Transverse colon (tissue), 4 donors: Measurements from ENCODE around the gene SLC50A1. TPM values are rescaled to one million over a fixed set of nuclear protein-coding genes. Genes with fewer than 3 reads are reported as not detected.
A peak's percentile ranks its signal among the peaks of the same experiment; 100 is the strongest.

Source experiments
- DNase-seq: peaks from one replicate; pipeline ENCODE4 v3.0.0-alpha.2; 2019
- H3K27ac ChIP-seq, 4 donors: fragments of 200-600 bp; sonication (generic); 2 replicates each; pipeline ENCODE4 v1.5.1; 2016 to 2018; ENCODE audit warnings: inconsistent platforms in 4 of 4
- H3K27me3 ChIP-seq: fragments of 200-600 bp; sonication (generic); 2 replicates; pipeline ENCODE4 v1.5.1; 2017; ENCODE audit warnings: inconsistent platforms
- H3K36me3 ChIP-seq, 4 donors: fragments of 200-600 bp; sonication (generic); 2 replicates each; pipeline ENCODE4 v1.5.1; 2017 to 2019; ENCODE audit warnings: inconsistent platforms in 4 of 4
- H3K4me1 ChIP-seq, 4 donors: fragments of 200-600 bp; sonication (generic); 2 replicates each; pipeline ENCODE4 v1.5.1; 2017 to 2020; ENCODE audit warnings: inconsistent platforms in 4 of 4
- H3K4me3 ChIP-seq, 4 donors: fragments of 200-600 bp; sonication (generic); 1 replicate in 1 of 4; 2 replicates in 3 of 4; pipeline versions ENCODE4 v1.5.1 to v1.6.1; 2017 to 2019; ENCODE audit warnings: inconsistent platforms in 4 of 4
- H3K9me3 ChIP-seq, 2 donors: fragments of 200-600 bp; sonication (generic); 2 replicates each; pipeline ENCODE4 v1.5.1; 2017 to 2019; ENCODE audit warnings: inconsistent platforms in 2 of 2
- CTCF ChIP-seq, 5 experiments: fragments of 200-600 bp in 3 of 5; fragments of 450-650 bp in 2 of 5; sonication (generic) in 3 of 5; IDR thresholded peaks; 1 replicate in 2 of 5; 2 replicates in 3 of 5; pipeline ENCODE4 v1.5.1; 2016 to 2017; ENCODE audit warnings: antibody characterized with exemption in 5 of 5, inconsistent platforms in 3 of 5, mild to moderate bottlenecking in 2 of 5, moderate library complexity in 1 of 5
- EP300 ChIP-seq: sonication (generic); formaldehyde crosslinking; IDR thresholded peaks from one replicate; pipeline ENCODE4 v1.6.1; 2017; ENCODE audit warnings: antibody characterized with exemption, low read depth
- POLR2A ChIP-seq: fragments of 450-650 bp; IDR thresholded peaks from one replicate; pipeline ENCODE4 v1.6.1; 2016; ENCODE audit warnings: antibody characterized with exemption, mild to moderate bottlenecking, moderate library complexity
- POLR2AphosphoS5 ChIP-seq, 3 donors: sonication (generic); formaldehyde crosslinking; IDR thresholded peaks; one replicate each; pipeline ENCODE4 v1.6.1; 2016; ENCODE audit warnings: antibody characterized with exemption in 3 of 3
- WGBS, 2 donors: methylation state at CpG; one replicate each; pipeline ENCODE4 v1.1.5; 2018; ENCODE audit warnings: low coverage in 1 of 2; 5-methylcytosine and 5-hydroxymethylcytosine counted together
- in situ Hi-C, 4 donors: fragments of 200-750 bp; cut with MboI; loops; one replicate each; pipeline versions ENCODE4 v1.15.0 to v1.15.1; 2017; ENCODE audit warnings: low sequenced_read_pairs in 3 of 4, low pct_ligation_motif_present in 1 of 4, low pct_unique_long_range_greater_than_20kb in 1 of 4
- intact Hi-C: fragments of 100-400 bp; cut with DNase I; formaldehyde crosslinking; loops from one replicate; pipeline ENCODE4 v1.15.1; 2023; ENCODE audit warnings: low total_unique reads
- total RNA-seq, 4 donors: library from RNA; depleted of rRNA; stranded (reverse); fragments of >200 nt; gene quantifications; one replicate each; pipeline ENCODE4 v1.1.0, GENCODE V29; 2016

Gene SLC50A1
- total RNA-seq, 4 donors from 2014 or later = 5.2 to 199 (median 44.4) TPM

- Histone ChIP-seq H3K27ac (peak overlapping the region; percentile 2 to 30 (median 12)), H3K27me3 (no peaks in the 10 kb centered on the region), H3K4me3 (no peak overlapping the region), H3K36me3 (no peaks in the 10 kb centered on the region), H3K9me3 (no peaks in the 10 kb centered on the region), H3K4me1 (peaks cover 0 to 25% (median 8%) of the 10 kb centered on the region in 4 donors)
- WGBS, 2 donors = 79 to 84% methylated on average over 7 of the region's 7 CpGs
- no peak for TF ChIP-seq EP300
- no peak for TF ChIP-seq POLR2A
- no peak for TF ChIP-seq POLR2AphosphoS5 (IDR thresholded peaks at IDR 0.05)
- TF ChIP-seq CTCF (IDR thresholded peaks at IDR 0.05) = no peak
- in situ Hi-C loops (no loop called here), intact Hi-C loops (no loop called here)
- DNase-seq = no peak
Measured at GRCh38 chr1:155104605-155105534, 30.8 kb upstream of the SLC50A1 start.

GRCh38 chr1:155105604-155106011, 30.0 kb upstream of the SLC50A1 start:
- intact Hi-C loops (no loop called here), in situ Hi-C loops (no loop called here)
- H3K27me3 ChIP-seq = no peaks in the 10 kb centered on the region
- H3K4me3 ChIP-seq = no peak overlapping the region
- peak; percentile 55 for DNase-seq
- peak overlapping the region; percentile 2 to 30 (median 12) for H3K27ac ChIP-seq
- peaks cover 0 to 25% (median 8%) of the 10 kb centered on the region in 4 donors for H3K4me1 ChIP-seq
- WGBS, 2 donors = 45 to 50% methylated on average over 5 to 7 of the region's 7 CpGs
- H3K36me3 ChIP-seq = no peaks in the 10 kb centered on the region
- no peaks in the 10 kb centered on the region for H3K9me3 ChIP-seq
- TF ChIP-seq POLR2AphosphoS5 (IDR thresholded peaks at IDR 0.05) = peak in 1 of 3 donors; percentile 26
- no peak for TF ChIP-seq CTCF (IDR thresholded peaks at IDR 0.05)

- no peaks in the 10 kb centered on the region for H3K27me3 ChIP-seq
- H3K27ac ChIP-seq = no peak overlapping the region
- intact Hi-C loops = no loop called here
- no peak overlapping the region for H3K4me3 ChIP-seq
- H3K4me1 ChIP-seq = peaks cover 0 to 23% (median 7%) of the 10 kb centered on the region in 4 donors
- H3K9me3 ChIP-seq = no peaks in the 10 kb centered on the region
- TF ChIP-seq EP300 = no peak
- WGBS, 2 donors = 61 to 64% methylated on average over 5 to 6 of the region's 6 CpGs
- no peaks in the 10 kb centered on the region for H3K36me3 ChIP-seq
- in situ Hi-C loops = no loop called here
- DNase-seq = no peak
Measured at GRCh38 chr1:155106862-155107261, 28.8 kb upstream of the SLC50A1 start.

GRCh38 chr1:155107309-155108264, 28.1 kb upstream of the SLC50A1 start:
- Histone ChIP-seq H3K4me1 (peaks cover 0 to 16% (median 0%) of the 10 kb centered on the region in 4 donors), H3K27ac (no peak overlapping the region), H3K36me3 (no peaks in the 10 kb centered on the region), H3K9me3 (no peaks in the 10 kb centered on the region), H3K4me3 (no peak overlapping the region), H3K27me3 (no peaks in the 10 kb centered on the region)
- 64 to 70% methylated on average over 4 to 12 of the region's 12 CpGs for WGBS, 2 donors
- in situ Hi-C loops = no loop called here
- intact Hi-C loops = no loop called here
- no peak for DNase-seq
- TF ChIP-seq POLR2A = no peak
- TF ChIP-seq POLR2AphosphoS5 (IDR thresholded peaks at IDR 0.05) = no peak
- no peak for TF ChIP-seq EP300
- TF ChIP-seq CTCF (IDR thresholded peaks at IDR 0.05) = no peak
